HG03520 (cell line): ENCODE results near the gene YRDC.
"Not testable (repeated sequence)": the region's sequence is repeated elsewhere in the genome, so short reads cannot be mapped to it uniquely, and the experiment has no call there.

Experiments
- ATAC-seq: cut with Tn5 transposase; IDR thresholded peaks from one replicate; pipeline ENCODE4 v1.9.1; 2021; ENCODE audit warnings: mild to moderate bottlenecking, moderate library complexity; ENCODE audit not compliant: unreplicated experiment

Gene YRDC

GRCh38 chr1:37776946-37777516 is 31.0 kb downstream of the YRDC start:
- no peak for ATAC-seq

- ATAC-seq, result not testable (repeated sequence)
Observed at GRCh38 chr1:37771440-37771839, 36.6 kb downstream of the YRDC start.

- no peak for ATAC-seq
Observed at GRCh38 chr1:37767488-37767887, 40.5 kb downstream of the YRDC start.

DNA sequence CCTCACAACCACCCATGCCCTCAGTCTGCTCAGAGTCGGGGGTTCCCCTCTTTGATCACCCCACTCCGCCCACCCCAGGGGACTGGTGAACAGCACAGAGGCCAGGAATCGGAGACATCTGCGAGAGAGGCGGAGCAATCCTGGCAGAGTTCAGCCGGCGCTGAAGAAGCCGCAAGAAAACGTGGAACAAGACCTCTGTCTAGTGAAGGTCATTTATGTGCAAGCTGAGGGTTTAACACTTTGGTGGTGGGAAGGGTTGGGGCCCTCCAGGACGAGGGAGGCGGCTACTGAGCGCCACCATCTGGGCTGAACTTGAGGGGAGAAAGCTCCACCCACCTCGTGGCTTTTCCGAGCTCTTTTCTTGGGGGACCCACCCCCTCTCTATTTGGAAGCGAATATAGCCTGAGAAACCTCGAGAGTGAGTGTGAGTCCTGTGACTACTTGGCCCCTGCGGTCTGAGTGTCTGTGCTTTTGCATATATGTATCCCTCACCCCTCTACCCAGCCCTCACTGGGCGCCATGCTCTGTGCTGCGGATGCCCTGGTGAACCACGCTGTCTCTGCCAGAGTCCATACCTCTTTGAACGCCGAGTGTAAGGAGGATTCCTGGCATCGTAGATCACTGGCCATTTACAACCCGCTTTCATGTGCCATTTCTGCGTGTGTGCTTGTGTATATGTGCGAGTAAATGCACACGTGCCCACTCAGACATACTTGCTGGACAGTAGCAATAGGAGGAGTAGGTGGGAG is 41.9 kb downstream of the YRDC start:
- ATAC-seq, result no peak

- no peak for ATAC-seq
Observed at GRCh38 chr1:37764888-37765441, 43.0 kb downstream of the YRDC start, which contains the start of gene EPHA10. Gene EPHA10, minus strand, starts transcription at chr1:37765120. Its CDS starts 54 bp downstream, at chr1:37765066.

DNA sequence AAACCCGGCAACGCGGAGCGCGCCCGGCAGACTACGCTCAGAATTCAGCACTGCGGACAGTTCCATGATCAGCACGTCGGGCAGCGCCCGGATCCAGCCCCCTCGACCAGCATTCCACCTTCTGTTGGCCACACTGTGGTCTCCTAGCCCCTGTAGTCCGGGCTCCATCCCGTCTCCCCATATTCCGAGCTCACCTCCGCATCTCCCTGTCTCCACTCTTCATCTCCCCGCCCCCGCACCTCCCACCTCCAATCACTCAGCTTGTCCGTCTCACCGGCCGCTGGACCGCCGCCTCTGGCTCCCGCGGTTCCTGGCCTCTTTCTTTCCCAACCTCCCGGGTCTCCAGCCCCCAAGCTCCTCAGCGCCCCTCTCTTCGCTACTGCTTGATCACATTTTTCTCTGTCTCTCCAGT is 43.6 kb downstream of the YRDC start:
- ATAC-seq, result no peak

DNA sequence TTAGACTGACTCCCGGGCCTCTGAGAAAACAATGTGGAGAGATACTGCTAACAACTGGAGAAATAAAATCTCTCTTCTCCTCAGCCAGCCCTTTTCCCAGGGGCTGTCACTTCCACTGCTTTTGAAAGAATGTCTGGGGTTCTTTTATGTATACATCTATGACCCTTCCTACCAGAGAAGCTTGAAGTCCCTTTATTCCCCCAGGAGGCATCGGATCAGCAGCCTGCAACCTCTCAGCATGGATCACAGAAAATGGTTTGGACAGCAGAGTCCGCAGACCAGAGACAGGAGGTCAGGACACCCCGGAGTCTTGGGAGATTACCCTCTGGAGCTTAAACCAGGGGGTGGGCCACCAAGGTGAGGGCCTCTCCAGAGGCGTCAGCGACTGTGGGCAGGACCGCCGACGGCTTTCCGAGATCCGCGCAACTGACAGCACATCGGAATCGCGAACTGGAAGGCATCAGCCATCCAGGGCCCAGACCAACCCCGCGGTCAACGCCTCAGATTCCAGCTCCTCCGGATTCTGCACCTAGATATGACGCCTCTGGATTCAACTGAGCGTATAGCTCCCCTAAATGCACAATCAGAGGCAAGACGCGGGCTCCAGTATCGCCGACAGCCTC is 44.1 kb downstream of the YRDC start:
- no peak for ATAC-seq

GRCh38 chr1:37762516-37762915 is 45.5 kb downstream of the YRDC start:
- ATAC-seq, result no peak

- ATAC-seq, result no peak
Observed at GRCh38 chr1:37761416-37762095, 46.5 kb downstream of the YRDC start.

- no peak for ATAC-seq
Observed at GRCh38 chr1:37759451-37759850, 48.6 kb downstream of the YRDC start.

GRCh38 chr1:37755951-37756560 is 52.0 kb downstream of the YRDC start:
- no peak for ATAC-seq

DNA sequence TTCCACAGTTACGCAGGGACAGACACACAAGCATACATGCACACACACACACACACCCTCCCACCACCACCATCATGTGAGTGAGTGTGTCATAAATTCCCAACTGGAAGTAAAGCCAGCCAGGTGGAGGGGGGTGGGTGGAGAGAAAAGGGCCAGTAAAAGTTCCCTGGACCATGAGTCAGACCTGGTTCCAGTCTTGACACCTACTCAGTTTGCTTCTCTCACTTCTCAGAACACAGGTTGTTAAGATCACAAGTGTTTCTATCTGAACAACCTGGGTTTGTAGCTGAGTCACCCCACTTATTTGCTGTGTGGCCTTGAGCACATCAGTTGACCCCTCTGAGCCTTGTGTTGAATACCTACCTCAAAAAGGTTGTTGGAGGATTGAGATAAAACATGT is 52.7 kb downstream of the YRDC start:
- no peak for ATAC-seq

DNA sequence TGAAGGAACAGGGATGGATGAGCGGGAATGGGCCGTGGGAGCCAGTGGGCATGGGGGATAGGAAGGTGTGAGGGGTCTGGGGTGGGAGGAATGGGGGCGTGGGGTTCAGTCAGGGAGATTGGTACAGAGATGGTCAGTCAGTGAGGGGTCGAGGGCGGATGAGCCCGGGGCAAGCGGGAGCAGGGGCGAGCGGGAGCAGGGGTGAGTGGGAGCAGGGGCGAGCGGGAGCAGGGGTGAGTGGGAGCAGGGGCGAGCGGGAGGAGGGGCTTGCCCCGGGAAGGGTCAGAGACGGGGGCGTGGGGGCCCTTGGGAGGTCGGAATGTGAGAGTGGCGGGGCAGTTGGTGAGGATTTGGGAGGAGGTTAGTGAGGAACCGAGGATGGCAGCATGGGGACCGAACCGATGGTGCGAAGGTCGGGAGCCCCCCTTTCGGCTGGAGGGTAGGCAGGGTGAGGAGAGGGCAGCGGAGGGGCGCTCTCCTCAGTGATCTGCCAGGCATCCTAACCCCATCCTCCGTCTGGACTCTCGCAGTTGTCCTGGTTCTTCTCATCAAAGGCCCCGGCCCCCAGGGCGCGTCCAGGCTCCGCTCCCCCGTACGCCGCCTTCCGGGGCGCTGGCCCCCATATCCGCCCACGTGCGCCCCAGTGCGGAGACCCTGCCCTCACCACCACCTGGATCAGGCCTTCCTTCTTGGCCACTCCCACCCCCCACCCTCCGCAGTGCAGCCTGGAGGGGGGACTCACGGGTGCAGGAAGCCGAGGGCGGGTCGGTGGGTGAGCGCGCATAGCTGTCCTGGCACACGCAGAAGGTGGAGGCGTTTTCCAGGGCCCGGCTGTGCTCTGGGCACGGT is 54.3 kb downstream of the YRDC start:
- ATAC-seq, result no peak
